ENCODE data around the gene ARHGAP1. TPM values are rescaled to one million over a fixed set of nuclear protein-coding genes. Genes with fewer than 3 reads are reported as not detected.

ARHGAP1 gene
- total RNA-seq = 47.6 and 58.0 TPM in 2 replicates

GRCh38 chr11:46700241-46701077 is at the start of gene ARHGAP1, which contains the start of gene ZNF408:
Gene ARHGAP1 (minus strand): TSS chr11:46700619. CDS start chr11:46696107, 4,512 bp downstream.
Gene ZNF408 (plus strand): TSS chr11:46701031. CDS start chr11:46701048, 17 bp downstream.
- H3K36me3 Mint-ChIP-seq (ENCODE audit: low read depth) = peaks cover 61% of the 10 kb centered on the region

GRCh38 chr11:46747150-46747549 is 46.7 kb upstream of the ARHGAP1 start:
- H3K4me1 Mint-ChIP-seq = no peaks in the 10 kb centered on the region
- H3K27ac Mint-ChIP-seq = no peak overlapping the region
- CTCF ChIA-PET = no interaction called here
- ATAC-seq (ENCODE audit: low read depth) (no peak), DNase-seq (no peak)
- H3K4me3 Mint-ChIP-seq = no peak overlapping the region
- TF ChIP-seq CTCF (IDR thresholded peaks at IDR 0.05) = no peak
- peaks cover 89% of the 10 kb centered on the region for H3K36me3 Mint-ChIP-seq (ENCODE audit: low read depth)
- H3K9me3 Mint-ChIP-seq = no peaks in the 10 kb centered on the region
- intact Hi-C loops (cut with micrococcal nuclease) = no loop called here
- POLR2A ChIA-PET = no interaction called here
- H3K27me3 Mint-ChIP-seq = no peaks in the 10 kb centered on the region

More at GRCh38 chr11:46700241-46701077, at the start of gene ARHGAP1, which contains the start of gene ZNF408:
- CTCF ChIA-PET = interaction anchor here (0.8 kb wide), 1 partner anchor 548 kb away, joined by 3 read pairs; the partner anchor contains the start of gene ACP2
- intact Hi-C loops (cut with micrococcal nuclease) = loop anchor here (1.0 to 10.0 kb wide), 14 partner anchors 83 to 1756 kb away; partner anchors contain the start of genes ACP2, AMBRA1, ATG13 and CKAP5
- H3K9me3 Mint-ChIP-seq = no peaks in the 10 kb centered on the region
- no peaks in the 10 kb centered on the region for H3K27me3 Mint-ChIP-seq
- peak; percentile 87 for ATAC-seq (ENCODE audit: low read depth)
- TF ChIP-seq CTCF (IDR thresholded peaks at IDR 0.05) = no peak
- H3K4me3 Mint-ChIP-seq = peak within 1 kb of the TSS; percentile 99
- POLR2A ChIA-PET = interaction anchor here (0.6 to 1.7 kb wide), 12 partner anchors 11 to 1015 kb away, joined by 3 to 16 read pairs (median 5); partner anchors contain the start of genes AGBL2, AMBRA1, ATG13 and CSTPP1
- peaks cover 51% of the 10 kb centered on the region for H3K4me1 Mint-ChIP-seq
- H3K27ac Mint-ChIP-seq = peak within 1 kb of the TSS; percentile 95
- DNase-seq = peak; percentile 96

GRCh38 chr11:46745995-46746394 is 45.6 kb upstream of the ARHGAP1 start:
- no peaks in the 10 kb centered on the region for H3K4me1 Mint-ChIP-seq
- no peaks in the 10 kb centered on the region for H3K9me3 Mint-ChIP-seq
- peaks cover 89% of the 10 kb centered on the region for H3K36me3 Mint-ChIP-seq (ENCODE audit: low read depth)
- ChIA-PET POLR2A (no interaction called here), CTCF (interaction anchor here (0.6 kb wide), 1 partner anchor 396 kb away, joined by 3 read pairs; no protein-coding TSS in a partner anchor)
- H3K27ac Mint-ChIP-seq = no peak overlapping the region
- no peak overlapping the region for H3K4me3 Mint-ChIP-seq
- no peaks in the 10 kb centered on the region for H3K27me3 Mint-ChIP-seq
- DNase-seq = no peak
- ATAC-seq (ENCODE audit: low read depth) = no peak
- TF ChIP-seq CTCF (IDR thresholded peaks at IDR 0.05) = no peak
- intact Hi-C loops (cut with micrococcal nuclease) = no loop called here

GRCh38 chr11:46745328-46745727 is 44.9 kb upstream of the ARHGAP1 start:
- Mint-ChIP-seq H3K4me1 (no peaks in the 10 kb centered on the region), H3K27ac (no peak overlapping the region), H3K27me3 (no peaks in the 10 kb centered on the region), H3K4me3 (no peak overlapping the region), H3K9me3 (no peaks in the 10 kb centered on the region), H3K36me3 (ENCODE audit: low read depth) (peaks cover 83% of the 10 kb centered on the region)
- ATAC-seq (ENCODE audit: low read depth) (no peak), DNase-seq (no peak)
- intact Hi-C loops (cut with micrococcal nuclease) = no loop called here
- ChIA-PET CTCF (no interaction called here), POLR2A (no interaction called here)
- TF ChIP-seq CTCF (IDR thresholded peaks at IDR 0.05) = no peak

GRCh38 chr11:46743693-46744339 is 43.4 kb upstream of the ARHGAP1 start:
- DNase-seq (no peak), ATAC-seq (ENCODE audit: low read depth) (no peak)
- H3K4me3 Mint-ChIP-seq = no peak overlapping the region
- peaks cover 72% of the 10 kb centered on the region for H3K36me3 Mint-ChIP-seq (ENCODE audit: low read depth)
- no peaks in the 10 kb centered on the region for H3K4me1 Mint-ChIP-seq
- CTCF ChIA-PET = no interaction called here
- no peak overlapping the region for H3K27ac Mint-ChIP-seq
- no peaks in the 10 kb centered on the region for H3K9me3 Mint-ChIP-seq
- no peaks in the 10 kb centered on the region for H3K27me3 Mint-ChIP-seq
- TF ChIP-seq CTCF (IDR thresholded peaks at IDR 0.05) = no peak
- POLR2A ChIA-PET = no interaction called here
- intact Hi-C loops (cut with micrococcal nuclease) = no loop called here
